Amniotic stem cell (primary cell): ENCODE data around the gene ADAMTS19.
A peak's percentile ranks its signal among the peaks of the same experiment; 100 is the strongest.
"Not testable (repeated sequence)": the region's sequence is repeated elsewhere in the genome, so short reads cannot be mapped to it uniquely, and the experiment has no call there.

Experiments used
- DNase-seq: peaks from one replicate; lab custom pipeline; 2025; lab: John Stamatoyannopoulos, UW

Gene ADAMTS19

DNA sequence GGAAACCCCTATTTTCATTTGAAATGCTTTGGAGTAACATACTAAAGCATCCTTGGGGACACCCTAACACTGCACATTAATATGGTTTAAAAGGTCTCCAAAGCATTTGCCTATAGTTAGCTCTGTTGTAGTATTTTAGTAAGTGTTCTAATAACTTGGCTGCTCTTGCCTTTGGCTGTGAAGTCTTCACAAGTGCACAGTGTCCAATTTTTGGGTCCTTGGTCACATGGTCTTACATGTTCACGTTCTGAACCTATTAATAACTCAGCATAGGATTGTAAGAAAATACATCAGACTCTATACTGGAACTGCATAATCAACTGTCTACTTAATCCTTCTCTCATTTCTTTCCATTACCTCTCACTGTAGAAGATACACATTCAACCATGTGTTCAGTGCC lies 17.4 kb downstream of the ADAMTS19 start:
- no peak for DNase-seq

DNA sequence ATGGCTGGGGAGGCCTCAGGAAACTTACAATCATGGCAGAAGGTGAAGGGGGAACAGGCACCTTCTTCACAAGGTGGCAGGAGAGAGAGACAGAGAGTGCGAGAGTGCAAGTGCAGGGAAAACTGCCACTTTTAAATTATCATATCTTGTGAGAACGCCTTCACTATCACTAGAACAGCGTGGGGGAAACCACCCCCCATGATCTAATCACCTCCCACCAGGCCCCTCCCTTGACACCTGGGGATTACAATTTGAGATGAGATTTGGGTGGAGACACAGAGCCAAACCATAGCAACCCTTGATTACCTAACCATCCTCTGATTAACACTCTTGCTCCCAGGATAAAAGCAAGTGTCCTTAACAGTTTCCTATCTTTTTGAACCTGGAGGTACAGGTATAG lies 21.1 kb downstream of the ADAMTS19 start:
- DNase-seq = no peak

DNA sequence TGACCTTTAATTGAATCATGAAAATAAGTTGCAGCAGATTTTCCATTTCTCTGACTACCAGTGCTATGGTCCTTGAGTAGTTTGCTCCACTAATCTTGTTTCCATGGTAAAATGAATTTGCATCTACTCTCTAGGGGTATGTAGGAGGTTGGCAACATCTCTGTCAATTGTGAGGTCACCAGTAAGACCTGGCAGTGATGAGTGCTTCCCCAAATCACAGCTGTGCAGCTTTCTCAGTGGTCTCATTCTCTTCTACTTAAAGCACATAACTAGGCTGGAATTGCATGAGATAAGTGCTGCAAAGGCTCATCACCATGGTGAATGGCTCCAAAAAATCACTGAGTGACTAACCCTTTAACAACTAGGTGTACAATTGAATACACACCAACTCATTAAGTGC lies 36.3 kb downstream of the ADAMTS19 start:
- DNase-seq = no peak

DNA sequence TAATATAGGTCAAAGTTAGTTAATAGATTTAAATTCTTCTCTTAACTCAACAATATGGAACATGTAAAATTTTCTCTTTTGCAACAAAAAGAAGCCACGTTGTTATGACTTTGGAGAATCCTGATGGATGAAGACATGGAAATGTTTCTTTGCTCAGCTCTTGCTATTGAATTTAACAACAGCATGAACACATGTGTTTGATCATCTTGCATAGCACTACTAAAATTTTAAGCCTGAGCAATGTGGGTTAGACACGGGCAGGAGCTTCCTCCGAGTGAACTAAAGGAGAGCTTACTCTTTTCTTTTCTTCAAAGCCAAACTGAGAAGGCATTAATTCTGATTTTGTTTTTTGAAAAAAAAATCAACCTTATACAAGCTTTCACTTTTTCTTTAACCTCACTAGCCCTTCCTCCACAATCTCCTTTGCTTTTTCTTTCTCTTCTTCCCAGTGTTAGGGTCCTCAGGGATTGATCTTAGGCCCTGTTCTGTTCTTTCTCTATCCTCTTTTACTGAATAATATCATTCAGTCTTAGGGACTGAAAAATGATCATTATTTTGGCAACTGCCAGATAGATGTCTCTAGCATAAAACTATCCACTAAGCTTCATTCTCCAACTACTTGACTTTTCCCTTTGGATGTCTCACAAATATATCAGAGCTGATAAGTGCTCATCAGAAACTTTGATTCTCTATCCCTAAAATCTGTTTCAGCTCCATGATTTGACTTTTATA lies 36.9 kb downstream of the ADAMTS19 start:
- no peak for DNase-seq

DNA sequence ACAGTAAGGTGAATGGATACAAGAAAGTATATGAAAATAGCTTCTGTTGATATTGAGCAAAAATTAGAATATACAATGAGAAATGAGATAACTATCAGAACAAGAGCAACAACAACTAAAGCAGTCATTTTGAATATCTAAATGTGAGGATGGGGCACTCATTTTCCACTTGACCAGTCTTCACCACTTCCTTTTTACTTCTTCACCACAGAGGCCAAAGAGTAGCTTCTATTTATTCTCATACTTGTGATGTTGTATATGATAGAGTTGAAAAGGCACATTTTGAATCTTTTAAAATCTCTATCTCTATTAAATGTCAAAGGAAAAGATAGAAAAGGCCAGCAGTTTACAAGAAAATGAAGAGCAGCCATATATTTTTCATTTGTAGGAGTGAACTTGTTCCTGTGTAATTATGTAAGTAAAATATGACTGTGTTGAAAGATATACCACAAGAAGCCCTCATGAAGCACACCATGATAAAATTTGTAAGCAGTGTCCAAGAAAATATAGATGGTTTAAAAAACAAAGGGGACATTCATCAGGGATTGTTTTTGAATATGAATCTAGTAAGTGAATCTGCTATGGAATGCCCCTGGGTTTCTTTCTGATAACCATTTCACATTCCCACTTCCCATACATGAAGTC lies 39.2 kb downstream of the ADAMTS19 start:
- DNase-seq = no peak

DNA sequence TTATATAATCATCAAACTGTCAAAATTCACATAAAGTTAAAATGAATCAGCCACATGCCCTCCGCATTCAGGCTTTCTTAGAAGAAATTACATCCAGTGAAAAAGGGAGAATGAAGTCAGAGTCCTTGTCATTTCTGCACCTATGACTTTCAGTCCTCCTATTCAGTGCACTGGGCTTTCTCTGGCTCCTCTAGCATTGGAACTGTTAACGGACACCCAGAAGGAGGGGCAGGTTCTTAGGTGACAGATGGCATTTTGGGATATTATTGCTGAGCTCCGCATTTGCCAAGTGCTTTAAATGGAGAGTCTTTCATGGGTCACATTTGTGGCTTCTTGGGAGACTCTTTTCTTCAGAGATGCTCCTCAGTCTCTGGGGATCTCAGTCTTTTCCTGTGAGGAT lies 40.0 kb downstream of the ADAMTS19 start:
- no peak for DNase-seq

DNA sequence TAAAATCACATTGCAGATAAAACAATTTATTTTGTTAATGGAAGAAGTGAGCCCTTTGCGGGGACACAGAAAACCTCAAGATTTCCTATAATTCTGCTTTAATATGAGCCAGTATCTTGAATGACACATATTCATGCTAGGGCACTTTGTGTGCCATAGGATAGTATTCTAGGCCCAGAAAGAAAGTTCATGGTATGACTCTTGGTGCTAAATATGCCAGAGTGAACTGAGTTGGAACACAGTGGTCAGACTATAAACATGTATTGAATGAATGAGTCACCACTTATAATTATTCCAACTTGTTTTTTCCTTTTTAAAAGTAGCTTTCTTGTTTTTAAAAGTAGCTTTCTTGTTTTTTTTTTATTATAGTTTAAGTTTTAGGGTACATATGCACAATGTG lies 46.0 kb downstream of the ADAMTS19 start:
- peak; percentile 49 for DNase-seq

DNA sequence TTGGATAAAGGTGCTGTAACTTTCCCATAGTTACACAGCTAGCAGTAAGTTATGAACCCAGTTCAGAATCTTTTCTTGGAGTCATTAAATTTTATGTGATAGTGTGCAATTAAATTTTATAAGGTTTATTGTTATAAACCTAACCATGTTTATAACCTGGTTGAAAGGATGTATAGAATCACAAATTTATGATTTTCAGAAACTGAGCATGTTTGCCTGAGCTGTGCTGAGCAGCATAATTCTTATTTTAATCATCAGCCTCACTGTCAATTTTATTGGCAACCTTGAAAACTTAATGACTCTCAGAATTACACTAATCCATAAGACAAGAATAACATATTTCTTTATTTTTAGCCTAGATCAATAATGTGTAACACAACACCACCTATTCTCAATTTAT lies 46.9 kb downstream of the ADAMTS19 start:
- DNase-seq = no peak

DNA sequence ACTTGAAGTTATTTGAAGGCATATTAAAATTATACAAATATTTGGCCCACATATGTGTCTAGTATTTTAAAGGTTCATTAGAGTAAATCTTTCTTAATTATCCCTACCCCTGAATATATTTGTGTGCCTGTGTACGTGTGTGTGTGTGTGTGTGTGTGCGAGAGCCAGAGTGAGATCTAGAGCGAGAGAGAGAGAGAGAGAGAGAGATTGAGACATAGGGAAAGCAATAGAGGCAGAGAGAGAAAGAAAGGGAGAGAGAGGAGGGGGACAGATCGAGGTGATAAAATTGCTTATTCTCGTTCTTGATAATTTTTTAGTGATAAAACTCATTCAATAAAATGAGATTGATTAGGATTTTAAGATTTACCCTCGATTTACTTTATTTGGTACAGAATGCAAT lies 47.4 kb downstream of the ADAMTS19 start:
- no peak for DNase-seq

DNA sequence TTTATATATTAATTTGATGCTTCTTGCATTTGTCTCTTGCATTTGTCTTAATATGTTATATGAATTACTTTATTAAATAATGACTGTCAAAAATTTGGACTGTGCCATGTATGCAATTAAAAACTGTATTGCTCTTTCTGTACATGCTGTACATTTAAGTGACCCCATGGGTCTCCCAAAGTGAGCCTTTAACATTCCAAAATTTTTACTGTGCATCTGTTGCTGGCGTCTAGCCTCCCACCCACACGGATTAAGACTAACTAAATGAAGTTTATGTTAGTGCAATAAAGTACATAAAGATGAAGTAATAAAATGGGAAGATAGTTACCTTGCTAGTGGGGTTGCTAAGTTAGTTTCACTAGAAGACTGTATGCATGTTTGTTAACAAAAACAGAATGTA lies 48.5 kb downstream of the ADAMTS19 start:
- DNase-seq = no peak

DNA sequence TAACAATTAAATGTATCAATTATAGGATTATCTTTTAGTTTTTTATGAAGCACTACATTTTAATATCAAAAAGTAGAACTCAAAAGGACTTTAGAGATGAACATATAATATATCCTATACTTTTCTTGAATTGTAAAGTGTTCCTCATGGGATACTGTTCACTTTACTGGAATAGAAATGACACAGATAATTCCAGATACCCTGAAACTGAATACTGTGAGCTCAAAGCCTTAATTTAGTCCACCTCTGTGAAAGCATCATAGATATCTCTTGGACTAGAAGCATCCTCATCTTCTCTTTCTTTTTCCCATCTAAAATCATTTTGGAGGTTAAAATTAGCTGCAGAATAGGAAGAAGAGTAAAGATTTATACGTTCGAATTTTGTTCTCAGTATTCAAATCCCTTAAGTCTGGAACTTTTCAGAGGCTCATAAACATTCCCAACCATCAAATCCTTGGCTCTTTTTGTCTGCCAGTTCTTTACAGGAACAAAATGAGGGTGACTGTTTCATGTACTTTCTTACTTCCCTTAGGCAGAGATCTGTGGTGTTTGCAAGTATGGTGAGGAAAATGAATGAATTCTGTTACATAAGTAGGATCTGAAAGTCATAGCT lies 49.4 kb downstream of the ADAMTS19 start:
- no peak for DNase-seq

DNA sequence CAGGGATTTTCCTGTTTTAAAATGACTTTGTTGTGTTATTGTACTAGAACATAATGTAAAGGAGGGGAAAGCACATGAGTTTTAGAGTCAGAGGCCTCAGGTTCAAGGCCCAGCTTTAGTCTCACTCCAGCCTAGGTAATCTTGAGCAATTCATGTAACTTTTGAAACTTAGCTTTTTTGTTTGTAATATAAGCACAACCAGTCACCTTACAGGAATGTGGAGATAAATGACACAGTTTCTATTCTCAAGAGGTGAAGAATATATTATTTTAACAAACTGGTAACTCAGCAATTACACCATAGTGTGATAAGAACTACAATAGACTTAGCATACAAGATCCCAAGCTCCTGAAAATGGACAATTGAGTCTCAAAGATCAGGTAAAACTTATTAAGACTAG lies 51.2 kb downstream of the ADAMTS19 start:
- no peak for DNase-seq

DNA sequence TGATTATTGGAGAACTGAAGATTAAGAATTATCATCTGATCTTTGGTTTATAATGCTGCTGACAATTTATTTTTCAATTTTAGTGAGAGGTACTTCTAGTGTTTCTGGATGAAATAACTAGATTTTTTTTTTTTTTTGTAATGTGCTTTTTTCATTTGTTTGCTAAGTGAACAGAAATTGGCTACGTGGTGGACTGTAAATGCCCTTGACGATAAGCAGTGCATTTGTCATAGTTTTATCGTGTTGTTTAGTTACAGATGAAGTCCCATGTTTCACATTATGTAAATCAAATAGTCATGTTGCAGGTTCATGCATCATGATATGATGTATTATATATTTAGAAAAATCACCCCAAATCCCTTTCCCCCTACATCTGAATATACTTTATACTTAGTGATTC lies 81.0 kb downstream of the ADAMTS19 start:
- DNase-seq = no peak

DNA sequence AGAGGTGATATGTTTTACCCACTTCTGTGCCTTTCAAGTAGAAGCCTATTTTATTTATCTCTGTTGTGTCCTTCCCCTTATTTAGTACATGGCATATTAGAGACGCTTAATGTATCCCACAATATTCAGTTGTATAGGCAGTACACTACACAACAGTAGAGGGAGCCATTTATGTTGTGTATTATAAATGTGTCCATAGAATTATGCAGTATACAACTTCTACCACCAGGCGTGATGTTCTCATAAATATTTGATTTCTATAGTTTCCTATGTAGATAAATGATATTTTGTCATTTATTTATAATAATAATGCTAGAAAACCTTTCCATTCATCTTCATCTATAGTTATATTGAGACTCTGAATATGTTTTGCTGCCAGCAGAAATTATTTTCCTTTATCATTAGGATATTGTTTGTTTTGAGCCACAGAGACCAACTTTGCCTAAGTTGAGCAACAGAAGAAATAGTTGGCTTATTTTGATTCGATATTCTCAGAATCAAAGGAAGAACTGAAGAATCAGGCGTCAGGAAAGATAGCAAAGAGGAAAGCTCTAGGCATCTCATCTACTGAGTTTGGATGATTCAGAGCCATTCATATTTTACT lies 81.7 kb downstream of the ADAMTS19 start:
- peak; percentile 30 for DNase-seq

DNA sequence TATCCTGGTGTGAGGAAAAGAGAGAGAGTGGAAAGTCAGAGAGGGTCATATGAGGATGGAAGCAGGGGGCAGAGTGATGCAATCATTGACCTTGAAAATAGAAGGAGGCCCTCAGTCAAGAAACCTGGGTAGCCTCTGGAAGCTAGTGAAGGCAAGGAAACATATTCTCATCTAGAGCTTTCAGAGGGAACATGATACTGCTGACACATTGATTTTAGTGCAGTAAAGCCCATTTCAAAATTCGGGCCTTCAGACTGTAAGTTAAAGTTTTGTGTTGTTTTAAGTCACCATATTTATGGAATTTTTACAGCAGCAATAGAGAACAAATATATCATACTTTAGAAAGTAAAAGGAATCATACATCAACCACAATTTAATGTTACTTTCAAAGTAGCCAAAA lies 87.0 kb downstream of the ADAMTS19 start:
- no peak for DNase-seq

DNA sequence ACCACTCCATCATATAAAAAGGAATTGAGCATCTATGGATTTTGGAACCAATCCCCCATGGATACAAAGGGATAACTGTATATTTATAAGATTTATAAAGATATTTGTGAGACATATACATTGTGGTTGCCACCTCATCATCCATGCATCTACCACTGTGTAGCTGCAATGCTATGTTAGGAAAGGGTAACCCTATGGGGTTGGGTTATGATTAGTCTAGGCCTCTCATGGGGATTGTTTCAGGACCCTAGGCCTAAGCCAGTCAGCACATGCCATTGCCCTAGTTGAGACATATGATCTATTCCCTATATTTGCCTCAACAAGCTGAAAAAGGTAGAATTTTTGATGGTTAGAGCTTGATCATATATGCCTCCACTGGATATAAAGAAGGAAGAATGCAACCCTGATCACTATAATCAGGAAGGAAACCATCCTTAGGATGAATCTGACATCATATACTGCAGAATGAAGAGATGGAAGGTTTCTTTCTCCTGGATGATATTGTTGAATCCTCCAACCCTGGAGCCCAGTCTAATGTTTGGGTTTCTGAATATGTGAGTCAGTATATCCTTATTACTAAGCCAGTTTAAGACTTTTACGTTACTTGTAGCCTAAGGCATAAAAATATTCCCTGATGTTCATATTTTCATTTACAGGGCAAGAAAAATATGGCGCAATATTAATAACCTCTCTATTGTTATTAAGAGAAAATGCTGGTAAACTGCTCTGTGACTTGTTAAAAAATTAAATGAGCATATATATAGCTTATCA lies 94.2 kb downstream of the ADAMTS19 start:
- DNase-seq = no peak

DNA sequence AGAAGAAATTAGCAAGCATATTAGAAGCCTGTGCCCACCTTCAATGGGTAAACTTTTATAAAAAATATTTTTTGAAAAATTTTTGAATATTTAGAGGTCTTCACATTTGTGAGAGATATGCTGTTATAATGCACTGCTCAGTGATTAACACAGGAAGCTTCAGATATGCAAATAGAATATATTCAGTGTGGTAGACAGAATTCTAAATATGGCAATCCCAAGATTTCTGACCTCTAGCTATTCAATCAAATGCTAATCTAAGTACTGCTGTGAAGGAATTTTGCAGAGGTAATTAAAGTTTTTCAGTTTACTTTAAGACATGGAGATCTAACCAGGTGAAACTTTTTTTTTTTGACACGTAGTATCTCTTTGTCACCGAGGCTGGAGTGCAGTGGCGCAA lies 103.5 kb downstream of the ADAMTS19 start:
- no peak for DNase-seq

DNA sequence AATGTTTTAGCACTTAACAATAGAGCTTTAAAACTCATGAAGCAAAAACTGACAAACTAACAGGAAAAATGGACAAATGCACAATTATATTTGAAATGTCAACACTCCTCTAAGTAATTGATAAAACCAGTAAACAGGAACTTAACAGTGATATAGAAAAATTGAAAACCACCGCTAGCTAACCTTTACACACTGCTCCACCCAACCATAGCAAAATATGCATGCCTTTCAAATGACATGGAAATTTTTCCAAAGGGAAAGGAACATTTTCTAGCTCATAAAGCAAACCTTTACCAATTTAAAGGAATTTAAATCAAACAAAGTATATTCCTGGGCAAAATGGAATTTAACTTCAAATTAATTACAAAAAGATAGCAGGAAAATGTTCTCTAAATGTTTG lies 109.2 kb downstream of the ADAMTS19 start:
- DNase-seq = no peak

DNA sequence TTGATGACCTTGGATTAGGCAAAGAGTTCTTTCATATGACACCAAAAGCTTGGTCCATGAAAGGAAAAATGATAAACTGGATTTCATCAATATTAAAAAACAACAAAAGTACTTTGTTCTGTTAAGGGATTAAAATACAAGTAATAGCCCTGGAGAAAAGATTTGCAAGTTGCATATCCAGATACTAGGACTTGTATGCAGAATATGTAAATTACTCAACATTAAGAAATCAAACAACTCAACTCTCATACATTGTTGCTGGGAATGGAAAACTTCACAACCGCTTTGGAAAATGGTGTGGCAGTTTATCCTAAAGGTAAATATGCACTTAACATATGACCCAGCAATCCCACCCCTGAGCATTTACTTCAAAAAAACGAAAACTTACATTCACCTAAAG lies 112.0 kb downstream of the ADAMTS19 start:
- DNase-seq = no peak

DNA sequence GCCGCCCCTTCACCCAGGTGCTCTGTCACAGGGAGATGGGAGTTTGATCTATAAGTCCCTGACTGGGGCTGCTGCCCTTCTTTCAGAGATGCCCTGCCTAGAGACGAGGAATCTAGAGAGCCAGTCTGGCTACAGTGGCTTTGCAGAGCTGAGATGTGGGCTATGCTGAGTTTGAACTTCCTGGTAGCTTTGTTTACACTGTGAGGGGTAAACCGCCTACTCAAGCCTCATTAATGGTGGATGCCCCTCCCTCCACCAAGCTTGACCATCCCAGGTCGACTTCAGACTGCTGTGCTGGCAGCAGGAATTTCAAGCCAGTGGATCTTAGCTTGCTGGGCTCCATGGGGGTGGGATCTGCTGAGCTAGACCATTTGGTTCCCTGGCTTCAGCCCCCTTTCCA lies 124.4 kb downstream of the ADAMTS19 start:
- not testable (repeated sequence) for DNase-seq

DNA sequence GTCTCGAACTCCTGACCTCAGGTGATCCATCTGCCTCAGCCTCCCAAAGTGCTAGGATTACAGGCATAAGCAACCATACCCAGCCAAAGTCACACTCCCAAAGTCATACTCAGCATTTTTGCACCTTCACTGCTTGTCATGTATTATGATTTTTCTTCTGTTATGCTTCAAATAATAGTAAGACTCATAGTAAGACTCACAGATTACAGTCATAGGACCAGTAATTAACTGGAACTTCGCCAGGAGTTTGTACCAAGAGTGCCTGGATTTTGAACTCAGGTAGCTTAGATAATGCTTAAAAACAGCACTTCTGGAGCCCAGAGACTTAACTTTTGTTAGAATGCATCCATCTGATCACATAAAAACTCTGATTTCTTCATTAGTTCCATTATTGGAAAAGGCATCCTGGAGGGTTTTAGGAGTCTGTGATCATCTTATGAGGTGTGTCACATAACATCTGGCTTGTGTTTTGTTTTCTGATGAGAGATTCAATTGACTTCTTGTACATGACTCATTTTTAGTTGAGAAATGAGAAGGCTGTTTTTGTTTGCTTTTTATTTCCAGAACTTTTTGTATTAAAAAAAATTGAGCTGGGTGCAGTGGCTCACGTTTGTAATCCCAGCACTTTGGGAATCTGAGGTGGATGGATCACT lies 131.5 kb downstream of the ADAMTS19 start:
- DNase-seq = no peak

DNA sequence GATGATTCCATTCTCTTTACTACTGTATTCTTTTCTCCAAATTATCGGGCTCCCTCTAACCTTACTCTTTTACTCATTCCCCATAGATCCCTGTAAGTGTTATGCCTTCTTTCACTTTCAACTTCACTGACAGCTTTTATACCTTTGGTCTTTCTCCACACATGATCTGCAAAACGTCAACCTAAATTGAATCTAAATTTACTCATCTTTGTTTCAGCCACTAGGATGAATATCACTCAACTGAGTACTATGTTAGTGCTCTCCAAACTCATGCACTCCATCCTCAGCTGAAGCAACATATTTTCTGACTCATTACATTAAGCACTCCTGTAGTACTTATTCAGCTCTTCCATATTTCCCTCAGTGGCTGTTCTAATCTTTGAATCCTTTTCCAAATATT lies 133.4 kb downstream of the ADAMTS19 start:
- DNase-seq = no peak
